Peyer's patch (tissue), 4 donors: ENCODE results near the gene MAGI2. TPM values are rescaled to one million over a fixed set of nuclear protein-coding genes. Genes with fewer than 3 reads are reported as not detected.

Source experiments
- DNase-seq, 3 donors: peaks; one replicate each; pipeline ENCODE4 v3.0.0-alpha.2; 2017 to 2019
- H3K27ac ChIP-seq, 4 donors: fragments of 200-600 bp; sonication (generic); one replicate each; pipeline ENCODE4 v1.5.1; 2016 to 2019
- H3K27me3 ChIP-seq, 2 donors: fragments of 200-600 bp; sonication (generic); one replicate each; pipeline ENCODE4 v1.5.1; 2019
- H3K36me3 ChIP-seq, 3 donors: fragments of 200-600 bp; sonication (generic); one replicate each; pipeline ENCODE4 v1.5.1; 2016 to 2019
- H3K4me1 ChIP-seq, 4 donors: fragments of 200-600 bp; sonication (generic); one replicate each; pipeline ENCODE4 v1.5.1; 2016 to 2019
- H3K4me3 ChIP-seq, 4 donors: fragments of 200-600 bp; sonication (generic); 1 replicate in 3 of 4; 2 replicates in 1 of 4; pipeline ENCODE4 v1.5.1; 2016 to 2019; ENCODE audit warnings: mild to moderate bottlenecking in 1 of 4
- H3K9me3 ChIP-seq, 4 donors: fragments of 200-600 bp; sonication (generic); one replicate each; pipeline ENCODE4 v1.5.1; 2016 to 2019; ENCODE audit warnings: mild to moderate bottlenecking in 1 of 4
- POLR2A ChIP-seq, 2 donors: fragments of 450-650 bp; IDR thresholded peaks; one replicate each; pipeline ENCODE4 v1.5.1; 2017; ENCODE audit warnings: antibody characterized with exemption in 2 of 2, mild to moderate bottlenecking in 2 of 2, moderate library complexity in 2 of 2
- total RNA-seq, 4 donors: library from RNA; depleted of rRNA; stranded (reverse); fragments of >200 nt; gene quantifications; one replicate each; pipeline ENCODE4 v1.1.0, GENCODE V29; 2016
- TF ChIP-seq, protein P1 (sequence below), 6 experiments: fragments of 450-650 bp in 4 of 6; fragments of 200-600 bp in 2 of 6; sonication (generic) in 1 of 6; IDR thresholded peaks; one replicate each; pipeline ENCODE4 v1.5.1; 2017 to 2019; ENCODE audit warnings: antibody characterized with exemption in 6 of 6, mild to moderate bottlenecking in 3 of 6, moderate library complexity in 1 of 6

The MAGI2 gene
- total RNA-seq, 4 donors from 2014 or later = 1.6 to 12.4 (median 2.8) TPM

DNA sequence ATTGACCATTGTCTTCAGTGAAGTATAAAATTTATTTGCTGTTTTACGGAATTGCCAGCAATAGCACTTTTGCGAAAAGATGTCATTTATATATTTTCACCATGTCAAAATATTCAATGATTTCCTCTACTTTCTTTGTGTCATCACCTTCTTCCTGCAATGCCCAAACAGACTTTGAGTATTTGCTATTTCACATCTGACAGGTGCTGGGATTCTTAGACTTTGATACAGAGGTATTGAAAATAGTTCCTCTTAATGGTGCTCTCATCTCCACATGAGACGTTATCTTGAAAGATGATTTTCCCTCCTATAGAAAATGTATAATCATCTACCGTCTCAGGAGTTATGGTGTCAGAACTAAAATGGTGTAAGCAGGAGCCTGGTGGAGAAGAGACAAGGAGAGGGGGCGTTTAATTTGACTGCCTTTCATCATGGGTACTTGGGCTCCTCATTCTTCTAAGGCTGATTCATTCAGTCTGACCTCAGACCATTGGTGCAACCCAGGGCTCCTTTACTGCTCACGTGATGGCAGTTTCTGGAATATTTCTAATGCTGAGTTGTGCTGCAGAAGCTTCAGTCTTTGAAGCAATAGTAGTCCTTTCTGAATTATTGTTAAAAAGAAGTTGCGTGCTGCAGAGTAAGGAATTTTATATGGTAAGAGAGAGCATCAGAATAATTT, 1250.3 kb downstream of the MAGI2 start:
- Histone ChIP-seq H3K4me1 (no peaks in the 10 kb centered on the region), H3K9me3 (no peaks in the 10 kb centered on the region), H3K27me3 (no peaks in the 10 kb centered on the region), H3K4me3 (no peak overlapping the region), H3K27ac (no peak overlapping the region), H3K36me3 (no peaks in the 10 kb centered on the region)
- TF ChIP-seq, protein P1, sequence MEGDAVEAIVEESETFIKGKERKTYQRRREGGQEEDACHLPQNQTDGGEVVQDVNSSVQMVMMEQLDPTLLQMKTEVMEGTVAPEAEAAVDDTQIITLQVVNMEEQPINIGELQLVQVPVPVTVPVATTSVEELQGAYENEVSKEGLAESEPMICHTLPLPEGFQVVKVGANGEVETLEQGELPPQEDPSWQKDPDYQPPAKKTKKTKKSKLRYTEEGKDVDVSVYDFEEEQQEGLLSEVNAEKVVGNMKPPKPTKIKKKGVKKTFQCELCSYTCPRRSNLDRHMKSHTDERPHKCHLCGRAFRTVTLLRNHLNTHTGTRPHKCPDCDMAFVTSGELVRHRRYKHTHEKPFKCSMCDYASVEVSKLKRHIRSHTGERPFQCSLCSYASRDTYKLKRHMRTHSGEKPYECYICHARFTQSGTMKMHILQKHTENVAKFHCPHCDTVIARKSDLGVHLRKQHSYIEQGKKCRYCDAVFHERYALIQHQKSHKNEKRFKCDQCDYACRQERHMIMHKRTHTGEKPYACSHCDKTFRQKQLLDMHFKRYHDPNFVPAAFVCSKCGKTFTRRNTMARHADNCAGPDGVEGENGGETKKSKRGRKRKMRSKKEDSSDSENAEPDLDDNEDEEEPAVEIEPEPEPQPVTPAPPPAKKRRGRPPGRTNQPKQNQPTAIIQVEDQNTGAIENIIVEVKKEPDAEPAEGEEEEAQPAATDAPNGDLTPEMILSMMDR (IDR thresholded peaks at IDR 0.05) = no peak
- TF ChIP-seq POLR2A (IDR thresholded peaks at IDR 0.05) = no peak
- no peak for DNase-seq

DNA sequence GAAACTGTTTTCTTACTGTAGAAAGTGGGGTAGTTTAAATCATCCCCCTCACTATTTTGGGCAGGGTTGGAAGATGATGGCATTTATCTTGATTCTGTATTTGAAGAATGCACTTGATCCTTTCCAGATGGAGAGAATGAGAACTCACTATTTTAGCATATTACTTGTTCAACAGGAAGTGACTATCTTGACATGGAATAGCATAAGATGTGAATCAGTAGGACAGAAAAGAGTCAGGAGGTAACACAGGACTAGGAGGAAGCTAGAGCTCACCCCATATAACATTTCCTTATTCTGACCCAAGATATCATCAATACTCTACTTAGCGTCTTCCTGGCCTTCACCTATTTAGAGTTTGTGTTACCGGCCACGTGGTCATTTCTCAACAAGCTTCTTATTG, 1254.7 kb downstream of the MAGI2 start:
- Histone ChIP-seq H3K9me3 (no peaks in the 10 kb centered on the region), H3K4me3 (no peak overlapping the region), H3K27me3 (no peaks in the 10 kb centered on the region), H3K36me3 (no peaks in the 10 kb centered on the region), H3K27ac (no peak overlapping the region), H3K4me1 (no peaks in the 10 kb centered on the region)
- TF ChIP-seq POLR2A (IDR thresholded peaks at IDR 0.05) = no peak
- TF ChIP-seq, protein P1 (IDR thresholded peaks at IDR 0.05) = no peak
- no peak for DNase-seq

DNA sequence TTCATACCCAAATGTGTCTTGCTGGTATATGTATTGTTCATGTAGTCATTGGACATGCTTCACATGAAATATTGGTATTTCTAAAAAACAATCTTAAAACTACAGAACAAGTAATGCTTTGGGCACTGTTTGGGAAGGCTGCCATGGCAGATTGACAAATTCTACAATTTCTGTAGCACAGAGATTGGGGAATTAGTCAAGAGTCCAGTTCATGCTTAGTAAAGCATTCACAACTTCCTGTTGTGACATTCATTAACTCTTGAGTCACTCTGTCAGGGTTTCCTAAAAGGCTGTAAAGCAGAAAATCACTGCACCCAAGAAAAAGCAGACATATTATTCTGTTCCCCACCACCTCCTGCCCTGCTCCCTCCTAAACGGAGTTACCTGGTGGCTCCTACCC, 1256.0 kb downstream of the MAGI2 start:
- Histone ChIP-seq H3K36me3 (no peaks in the 10 kb centered on the region), H3K9me3 (no peaks in the 10 kb centered on the region), H3K4me1 (no peaks in the 10 kb centered on the region), H3K27ac (no peak overlapping the region), H3K27me3 (no peaks in the 10 kb centered on the region), H3K4me3 (no peak overlapping the region)
- no peak for DNase-seq
- TF ChIP-seq, protein P1 (IDR thresholded peaks at IDR 0.05) = no peak
- TF ChIP-seq POLR2A (IDR thresholded peaks at IDR 0.05) = no peak

DNA sequence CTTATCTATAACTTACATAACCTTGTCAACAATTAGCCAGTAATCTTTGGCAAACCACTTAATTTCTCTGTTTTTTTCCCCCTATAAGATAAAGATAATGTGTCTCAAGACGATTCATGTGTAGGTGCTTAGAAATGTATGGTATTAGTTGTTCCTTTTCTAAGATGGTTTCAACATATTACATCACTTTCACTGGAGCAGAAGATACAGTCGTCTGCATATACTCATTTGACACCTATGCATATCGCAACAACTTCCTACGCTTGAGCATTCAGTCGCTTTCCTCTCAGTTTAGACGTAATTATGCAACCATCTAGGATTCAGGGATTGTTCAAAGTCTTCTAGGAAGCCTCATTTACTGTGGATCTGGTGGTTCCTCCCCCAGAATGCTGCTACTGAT, 1258.2 kb downstream of the MAGI2 start:
- no peaks in the 10 kb centered on the region for H3K9me3 ChIP-seq
- TF ChIP-seq POLR2A (IDR thresholded peaks at IDR 0.05) = no peak
- TF ChIP-seq, protein P1 (IDR thresholded peaks at IDR 0.05) = no peak
- H3K27me3 ChIP-seq = no peaks in the 10 kb centered on the region
- no peak for DNase-seq
- H3K4me3 ChIP-seq = no peak overlapping the region
- H3K4me1 ChIP-seq = no peaks in the 10 kb centered on the region
- no peaks in the 10 kb centered on the region for H3K36me3 ChIP-seq
- H3K27ac ChIP-seq = no peak overlapping the region

DNA sequence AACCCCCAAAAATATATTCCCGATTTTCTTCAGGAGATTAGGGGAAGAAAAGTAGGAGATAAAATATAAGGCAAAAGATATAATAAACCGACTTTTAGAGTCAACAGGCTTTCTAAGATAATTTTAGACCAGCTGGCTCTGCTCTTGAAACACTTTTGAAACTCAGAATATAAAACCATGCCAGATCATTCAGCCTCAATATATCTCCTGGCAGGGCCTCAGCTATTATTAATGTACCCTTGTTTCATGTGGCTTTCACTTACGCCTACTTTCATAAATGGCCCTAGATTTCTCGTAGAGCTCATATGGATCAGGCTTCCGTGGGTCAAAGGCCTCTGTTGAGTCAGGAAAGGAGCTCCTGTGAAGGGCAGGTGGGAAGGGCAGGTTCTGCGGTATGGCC, 1258.9 kb downstream of the MAGI2 start:
- no peak for DNase-seq

More for the DNA sequence above, 1258.9 kb downstream of the MAGI2 start:
- TF ChIP-seq, protein P1 (IDR thresholded peaks at IDR 0.05) = no peak
- TF ChIP-seq POLR2A (IDR thresholded peaks at IDR 0.05) = no peak
- no peak overlapping the region for H3K27ac ChIP-seq
- no peaks in the 10 kb centered on the region for H3K9me3 ChIP-seq
- no peaks in the 10 kb centered on the region for H3K36me3 ChIP-seq
- no peaks in the 10 kb centered on the region for H3K4me1 ChIP-seq
- no peak overlapping the region for H3K4me3 ChIP-seq
- H3K27me3 ChIP-seq = no peaks in the 10 kb centered on the region
